Nephron (organoid): Measurements from ENCODE around the gene UTY.

Experiments used
- H3K27ac Mint-ChIP-seq, 3 experiments: 2 replicates each; pipeline ENCODE4 v1.8.0; 2020; ENCODE audit warnings: mixed read lengths in 3 of 3, mild to moderate bottlenecking in 2 of 3, moderate library complexity in 1 of 3
- H3K27me3 Mint-ChIP-seq: 2 replicates; pipeline ENCODE4 v1.8.0; 2021; ENCODE audit warnings: low read depth, mild to moderate bottlenecking, moderate library complexity, mixed read lengths
- H3K36me3 Mint-ChIP-seq: 2 replicates; pipeline ENCODE4 v1.8.0; 2020; ENCODE audit warnings: low read depth, mixed read lengths
- H3K4me1 Mint-ChIP-seq: 2 replicates; pipeline ENCODE4 v1.8.0; 2020; ENCODE audit warnings: mixed read lengths
- H3K4me3 Mint-ChIP-seq, 3 experiments: 2 replicates each; pipeline ENCODE4 v1.8.0; 2020; ENCODE audit warnings: mild to moderate bottlenecking in 3 of 3, mixed read lengths in 3 of 3, moderate library complexity in 2 of 3
- H3K9me3 Mint-ChIP-seq: 2 replicates; pipeline ENCODE4 v1.8.0; 2020; ENCODE audit warnings: mixed read lengths
- TF ChIP-seq, protein P1 (sequence below), 3 experiments: fragments of 200-600 bp; sonication (generic); IDR thresholded peaks; one replicate each; pipeline ENCODE4 v1.5.0; 2021; ENCODE audit warnings: antibody characterized with exemption in 3 of 3; ENCODE audit not compliant: unreplicated experiment in 3 of 3

The UTY gene

DNA sequence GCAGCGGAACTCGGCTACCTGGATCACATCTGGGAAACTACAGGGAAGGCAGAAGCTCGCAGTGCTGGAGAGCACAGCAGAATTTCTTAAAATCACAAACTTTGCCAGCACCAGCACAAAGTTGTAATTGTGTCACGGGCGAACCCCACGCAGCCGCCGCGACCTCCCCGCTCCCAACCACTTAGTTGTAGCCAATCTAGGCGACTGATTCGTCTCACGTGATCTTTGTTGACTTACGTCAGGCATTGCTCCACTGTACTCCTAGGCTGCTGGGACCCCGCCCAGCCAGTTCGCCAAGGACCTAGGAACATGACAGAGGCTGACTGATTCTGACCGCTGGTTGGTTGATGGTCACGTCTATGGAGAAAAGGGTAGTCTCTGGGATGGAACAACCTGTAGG lies at the start of gene UTY:
Gene UTY (minus strand): TSS at position 206 of the 400 bp plus-strand sequence. CDS start 368 bp downstream, outside the sequence.
- Mint-ChIP-seq H3K4me1 (no peaks in the 10 kb centered on the region), H3K27ac (no peak within 1 kb of the TSS)
- TF ChIP-seq, protein P1, sequence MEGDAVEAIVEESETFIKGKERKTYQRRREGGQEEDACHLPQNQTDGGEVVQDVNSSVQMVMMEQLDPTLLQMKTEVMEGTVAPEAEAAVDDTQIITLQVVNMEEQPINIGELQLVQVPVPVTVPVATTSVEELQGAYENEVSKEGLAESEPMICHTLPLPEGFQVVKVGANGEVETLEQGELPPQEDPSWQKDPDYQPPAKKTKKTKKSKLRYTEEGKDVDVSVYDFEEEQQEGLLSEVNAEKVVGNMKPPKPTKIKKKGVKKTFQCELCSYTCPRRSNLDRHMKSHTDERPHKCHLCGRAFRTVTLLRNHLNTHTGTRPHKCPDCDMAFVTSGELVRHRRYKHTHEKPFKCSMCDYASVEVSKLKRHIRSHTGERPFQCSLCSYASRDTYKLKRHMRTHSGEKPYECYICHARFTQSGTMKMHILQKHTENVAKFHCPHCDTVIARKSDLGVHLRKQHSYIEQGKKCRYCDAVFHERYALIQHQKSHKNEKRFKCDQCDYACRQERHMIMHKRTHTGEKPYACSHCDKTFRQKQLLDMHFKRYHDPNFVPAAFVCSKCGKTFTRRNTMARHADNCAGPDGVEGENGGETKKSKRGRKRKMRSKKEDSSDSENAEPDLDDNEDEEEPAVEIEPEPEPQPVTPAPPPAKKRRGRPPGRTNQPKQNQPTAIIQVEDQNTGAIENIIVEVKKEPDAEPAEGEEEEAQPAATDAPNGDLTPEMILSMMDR (IDR thresholded peaks at IDR 0.05; ENCODE audit: unreplicated experiment in 3 of 3): no peak

DNA sequence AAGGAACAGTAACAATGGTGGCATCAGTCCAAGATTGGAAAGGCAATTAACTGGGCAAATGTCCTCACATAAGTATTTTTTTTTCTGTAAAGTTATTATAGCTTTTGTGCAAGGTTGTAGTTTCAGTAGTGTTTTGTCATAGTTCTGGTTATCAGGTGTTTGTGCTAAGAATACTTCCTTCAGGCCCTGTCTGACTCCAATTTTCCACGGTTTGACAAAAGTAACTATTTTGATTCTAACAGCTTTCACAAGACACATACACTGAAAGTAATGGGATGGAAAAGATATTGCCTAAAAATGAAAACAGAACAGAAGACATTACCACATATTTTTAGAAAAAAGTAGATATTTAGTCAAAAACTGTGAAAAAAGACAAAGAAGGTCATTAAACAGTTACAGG lies 40.6 kb upstream of the UTY start:
- Mint-ChIP-seq H3K4me3 (no peak overlapping the region), H3K27me3 (no peaks in the 10 kb centered on the region), H3K9me3 (no peaks in the 10 kb centered on the region), H3K4me1 (no peaks in the 10 kb centered on the region), H3K36me3 (no peaks in the 10 kb centered on the region), H3K27ac (no peak overlapping the region)
- TF ChIP-seq, protein P1 (IDR thresholded peaks at IDR 0.05; ENCODE audit: unreplicated experiment in 3 of 3): no peak

More for the DNA sequence above, at the start of gene UTY:
- no peaks in the 10 kb centered on the region for H3K27me3 Mint-ChIP-seq
- H3K9me3 Mint-ChIP-seq: no peaks in the 10 kb centered on the region
- no peaks in the 10 kb centered on the region for H3K36me3 Mint-ChIP-seq
- no peak within 1 kb of the TSS for H3K4me3 Mint-ChIP-seq

DNA sequence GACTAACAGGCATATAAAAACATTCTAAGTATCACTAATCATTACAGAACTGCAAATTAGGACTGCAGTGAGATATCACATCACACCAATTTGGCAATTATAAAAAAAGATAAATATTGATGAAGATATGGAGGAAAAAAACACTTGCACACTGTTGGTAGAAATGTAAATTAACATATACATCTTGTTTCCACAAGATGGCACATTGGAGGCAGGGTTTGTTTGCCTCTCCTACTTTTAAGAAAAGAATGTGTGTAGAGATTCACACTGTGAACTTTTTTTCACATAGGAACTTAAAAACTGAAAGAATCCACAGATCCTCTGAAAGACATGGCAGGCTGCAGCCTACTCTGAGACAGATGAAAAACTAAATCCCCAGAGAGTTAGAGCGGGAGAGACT lies 21.4 kb upstream of the UTY start:
- Mint-ChIP-seq H3K27me3 (no peaks in the 10 kb centered on the region), H3K27ac (no peak overlapping the region), H3K4me1 (no peaks in the 10 kb centered on the region), H3K4me3 (no peak overlapping the region), H3K9me3 (no peaks in the 10 kb centered on the region), H3K36me3 (no peaks in the 10 kb centered on the region)
- TF ChIP-seq, protein P1 (IDR thresholded peaks at IDR 0.05; ENCODE audit: unreplicated experiment in 3 of 3): no peak

DNA sequence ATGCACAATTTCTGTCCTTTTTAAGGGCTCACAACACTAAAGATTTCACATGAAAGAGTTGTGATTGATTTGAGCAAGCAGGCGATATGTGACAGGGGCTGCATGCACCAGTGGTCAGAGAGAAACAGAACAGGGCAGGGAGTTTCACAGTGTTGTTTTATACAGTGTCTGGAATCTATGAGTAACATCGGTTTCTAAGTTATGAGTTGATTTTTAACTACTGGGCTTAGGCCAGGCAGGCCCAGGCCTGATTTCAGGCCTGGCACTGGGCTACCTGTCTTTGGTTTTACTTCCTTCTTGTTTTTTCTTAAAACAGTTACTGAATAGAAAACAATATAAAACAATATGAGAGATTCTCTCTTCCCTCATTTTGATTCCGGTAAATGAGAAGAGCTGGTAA lies 13.9 kb upstream of the UTY start:
- H3K4me1 Mint-ChIP-seq: no peaks in the 10 kb centered on the region
- TF ChIP-seq, protein P1 (IDR thresholded peaks at IDR 0.05; ENCODE audit: unreplicated experiment in 3 of 3): no peak
- no peaks in the 10 kb centered on the region for H3K9me3 Mint-ChIP-seq
- no peak overlapping the region for H3K4me3 Mint-ChIP-seq
- H3K36me3 Mint-ChIP-seq: no peaks in the 10 kb centered on the region
- no peak overlapping the region for H3K27ac Mint-ChIP-seq
- no peaks in the 10 kb centered on the region for H3K27me3 Mint-ChIP-seq

DNA sequence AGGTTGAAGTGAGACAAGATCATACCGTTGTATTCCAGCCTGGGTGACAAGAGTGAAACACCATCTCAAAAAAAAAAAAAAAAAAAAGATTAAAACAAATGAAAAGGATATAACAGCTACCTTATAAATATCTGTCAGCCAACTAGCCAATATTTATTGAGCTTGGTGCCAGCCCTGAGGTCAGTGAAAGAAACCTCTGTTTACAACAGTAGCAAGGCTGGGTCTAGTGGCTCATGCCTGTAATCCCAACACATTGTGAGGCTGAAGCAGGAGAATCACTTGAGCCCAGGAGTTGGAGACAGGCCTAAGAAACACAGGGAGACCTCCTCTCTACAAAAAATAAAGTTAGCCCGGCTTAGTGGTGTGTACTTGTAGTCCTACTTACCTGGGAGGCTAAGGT lies 12.6 kb upstream of the UTY start:
- Mint-ChIP-seq H3K4me3 (no peak overlapping the region), H3K27me3 (no peaks in the 10 kb centered on the region), H3K27ac (no peak overlapping the region), H3K36me3 (no peaks in the 10 kb centered on the region), H3K4me1 (no peaks in the 10 kb centered on the region), H3K9me3 (no peaks in the 10 kb centered on the region)
- TF ChIP-seq, protein P1 (IDR thresholded peaks at IDR 0.05; ENCODE audit: unreplicated experiment in 3 of 3): no peak

DNA sequence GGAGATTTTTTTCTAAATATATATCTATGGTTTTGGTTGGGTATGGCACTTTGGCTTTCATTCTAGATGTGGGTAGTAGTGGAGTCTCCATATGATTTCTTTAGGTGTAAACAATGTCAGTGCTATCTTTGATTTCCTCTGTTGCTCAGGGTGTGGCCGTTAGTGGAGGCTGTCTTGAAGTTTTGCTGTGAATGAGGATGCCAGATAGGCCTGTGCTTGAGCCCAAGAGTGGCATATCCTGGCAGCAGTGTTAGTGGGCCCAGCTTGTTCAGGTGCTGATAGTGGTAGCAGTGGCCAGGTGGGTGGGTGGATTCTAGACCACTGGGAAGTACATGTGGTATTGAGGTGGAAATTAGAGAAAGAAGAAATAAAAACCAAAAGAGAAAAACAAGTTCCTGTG lies 8.9 kb upstream of the UTY start:
- no peaks in the 10 kb centered on the region for H3K36me3 Mint-ChIP-seq
- no peak overlapping the region for H3K27ac Mint-ChIP-seq
- TF ChIP-seq, protein P1 (IDR thresholded peaks at IDR 0.05; ENCODE audit: unreplicated experiment in 3 of 3): no peak
- H3K4me3 Mint-ChIP-seq: no peak overlapping the region
- no peaks in the 10 kb centered on the region for H3K4me1 Mint-ChIP-seq
- H3K9me3 Mint-ChIP-seq: no peaks in the 10 kb centered on the region
- no peaks in the 10 kb centered on the region for H3K27me3 Mint-ChIP-seq
